Natural killer cell (primary cell): ENCODE data around the gene TTBK1. TPM values are rescaled to one million over a fixed set of nuclear protein-coding genes. Genes with fewer than 3 reads are reported as not detected.
A peak's percentile ranks its signal among the peaks of the same experiment; 100 is the strongest.

Source experiments
- ATAC-seq, 3 donors: fragments of 150-1000 bp in 2 of 3; fragments of 200-7000 bp in 1 of 3; cut with Tn5 transposase; 1 replicate in 1 of 3; 2 replicates in 2 of 3; pipeline ENCODE4 v1.10.0; 2021; ENCODE audit warnings: mild to moderate bottlenecking in 2 of 3, moderate library complexity in 2 of 3
- DNase-seq, 2 donors: peaks; one replicate each; pipeline versions ENCODE4 v3.0.0 to v3.0.0-alpha.2; 2013 to 2021; ENCODE audit warnings: mixed read lengths in 1 of 2
- H3K27ac ChIP-seq: one replicate; pipeline ENCODE4 v1.5.1; 2013; ENCODE audit warnings: mild to moderate bottlenecking, low read length
- H3K27me3 ChIP-seq: one replicate; pipeline ENCODE4 v1.6.1; 2013; ENCODE audit warnings: low read length; ENCODE audit not compliant: control insufficient read depth, insufficient read depth
- H3K36me3 ChIP-seq: one replicate; pipeline ENCODE4 v1.6.1; 2013; ENCODE audit warnings: low read length; ENCODE audit not compliant: control insufficient read depth, insufficient read depth
- H3K4me1 ChIP-seq: one replicate; pipeline ENCODE4 v1.6.1; 2013; ENCODE audit warnings: low read length; ENCODE audit not compliant: control insufficient read depth, insufficient read depth
- H3K4me3 ChIP-seq: one replicate; pipeline ENCODE4 v1.5.1; 2013; ENCODE audit warnings: low read length
- H3K9me3 ChIP-seq: one replicate; pipeline ENCODE4 v1.6.1; 2013; ENCODE audit warnings: low read length; ENCODE audit not compliant: control insufficient read depth, insufficient read depth
- H3K27ac Mint-ChIP-seq, 2 donors: one replicate each; pipeline ENCODE4 v1.8.0; 2022; ENCODE audit warnings: mild to moderate bottlenecking in 2 of 2, mixed read lengths in 2 of 2, moderate library complexity in 1 of 2
- H3K27me3 Mint-ChIP-seq, 2 donors: one replicate each; pipeline ENCODE4 v1.8.0; 2022; ENCODE audit warnings: low read depth in 2 of 2, mixed read lengths in 2 of 2
- H3K36me3 Mint-ChIP-seq: one replicate; pipeline ENCODE4 v1.8.0; 2022; ENCODE audit warnings: mixed read lengths
- H3K4me1 Mint-ChIP-seq, 2 donors: one replicate each; pipeline ENCODE4 v1.8.0; 2022; ENCODE audit warnings: mixed read lengths in 2 of 2
- H3K4me3 Mint-ChIP-seq: one replicate; pipeline ENCODE4 v1.8.0; 2022; ENCODE audit warnings: mild to moderate bottlenecking, moderate library complexity, mixed read lengths
- H3K9me3 Mint-ChIP-seq, 2 donors: one replicate each; pipeline ENCODE4 v1.8.0; 2022; ENCODE audit warnings: mixed read lengths in 2 of 2
- CTCF ChIP-seq: fragments of 200-600 bp; IDR thresholded peaks from one replicate; pipeline ENCODE4 v1.8.0; 2022; ENCODE audit warnings: antibody characterized with exemption
- WGBS: methylation state at CpG from one replicate; pipeline ENCODE4 v1.1.7; 2013; ENCODE audit warnings: missing lambda C conversion rate; ENCODE audit not compliant: insufficient coverage; 5-methylcytosine and 5-hydroxymethylcytosine counted together
- intact Hi-C: fragments of 100-400 bp; cut with micrococcal nuclease; formaldehyde crosslinking; loops from one replicate; pipeline ENCODE4 v1.14.2; 2022
- total RNA-seq, 4 donors: library from RNA; stranded (reverse); fragments of 120-200 nt in 1 of 4; gene quantifications; one replicate each; pipeline versions ENCODE4 v1.2.3 to v1.2.4, GENCODE V29; 2013 to 2022

The TTBK1 gene
- total RNA-seq, 3 donors from 2014 or later (not counting 1 experiment from before 2014, with no cell fraction given): 0.07 TPM; not detected in 2

GRCh38 chr6:43268355-43268700, 25.0 kb downstream of the TTBK1 start:
- no peak overlapping the region for H3K27ac Mint-ChIP-seq
- WGBS: 59% methylated on average over 3 of the region's 3 CpGs
- Histone ChIP-seq H3K36me3 (no peaks in the 10 kb centered on the region), H3K27me3 (peaks cover 10% of the 10 kb centered on the region), H3K9me3 (no peaks in the 10 kb centered on the region), H3K4me1 (peaks cover 14% of the 10 kb centered on the region), H3K27ac (no peak overlapping the region), H3K4me3 (no peak overlapping the region)
- no peak for DNase-seq
- TF ChIP-seq CTCF: no peak
- H3K36me3 Mint-ChIP-seq: no peaks in the 10 kb centered on the region
- H3K4me1 Mint-ChIP-seq: peaks cover 6 to 16% of the 10 kb centered on the region in 2 donors
- no peaks in the 10 kb centered on the region for H3K9me3 Mint-ChIP-seq
- no peak overlapping the region for H3K4me3 Mint-ChIP-seq
- no peak for ATAC-seq
- intact Hi-C loops: no loop called here
- H3K27me3 Mint-ChIP-seq: peaks cover 12 to 20% of the 10 kb centered on the region in 2 donors

GRCh38 chr6:43268782-43269272, 25.5 kb downstream of the TTBK1 start:
- no peaks in the 10 kb centered on the region for H3K36me3 ChIP-seq
- peaks cover 14% of the 10 kb centered on the region for H3K4me1 ChIP-seq
- Mint-ChIP-seq H3K9me3 (no peaks in the 10 kb centered on the region), H3K36me3 (no peaks in the 10 kb centered on the region), H3K4me1 (peaks cover 6 to 14% of the 10 kb centered on the region in 2 donors), H3K27me3 (peaks cover 12 to 16% of the 10 kb centered on the region in 2 donors), H3K4me3 (peak overlapping the region; percentile 76), H3K27ac (peak overlapping the region in 1 of 2 donors; percentile 31)
- H3K4me3 ChIP-seq: no peak overlapping the region
- no peaks in the 10 kb centered on the region for H3K9me3 ChIP-seq
- TF ChIP-seq CTCF: no peak
- H3K27me3 ChIP-seq: peaks cover 10% of the 10 kb centered on the region
- WGBS: 88% methylated on average over 9 of the region's 10 CpGs
- intact Hi-C loops: no loop called here
- no peak for ATAC-seq
- no peak overlapping the region for H3K27ac ChIP-seq
- no peak for DNase-seq

GRCh38 chr6:43269273-43270007, 26.2 kb downstream of the TTBK1 start:
- H3K27ac ChIP-seq: no peak overlapping the region
- Mint-ChIP-seq H3K4me1 (peaks cover 6 to 19% of the 10 kb centered on the region in 2 donors), H3K4me3 (peak overlapping the region; percentile 78), H3K27me3 (peaks cover 12 to 21% of the 10 kb centered on the region in 2 donors), H3K9me3 (no peaks in the 10 kb centered on the region), H3K36me3 (no peaks in the 10 kb centered on the region), H3K27ac (peak overlapping the region in 1 of 2 donors; percentile 31)
- no peaks in the 10 kb centered on the region for H3K9me3 ChIP-seq
- ATAC-seq: peak; percentile 55 to 75 (median 74)
- no peak for TF ChIP-seq CTCF
- H3K36me3 ChIP-seq: no peaks in the 10 kb centered on the region
- peaks cover 10% of the 10 kb centered on the region for H3K27me3 ChIP-seq
- peak; percentile 31 to 58 for DNase-seq
- intact Hi-C loops: no loop called here
- H3K4me3 ChIP-seq: peak overlapping the region; percentile 20
- 3% methylated on average over 44 of the region's 44 CpGs for WGBS
- H3K4me1 ChIP-seq: peaks cover 14% of the 10 kb centered on the region
